ENCODE results near the gene SDF2.

GRCh38 chr17:28707339-28707720 is 45.6 kb upstream of the SDF2 start:
- TF ChIP-seq POLR2A (IDR thresholded peaks at IDR 0.05) (no peak), POLR2AphosphoS5 (IDR thresholded peaks at IDR 0.05) (no peak)
- TF ChIP-seq, protein P1, sequence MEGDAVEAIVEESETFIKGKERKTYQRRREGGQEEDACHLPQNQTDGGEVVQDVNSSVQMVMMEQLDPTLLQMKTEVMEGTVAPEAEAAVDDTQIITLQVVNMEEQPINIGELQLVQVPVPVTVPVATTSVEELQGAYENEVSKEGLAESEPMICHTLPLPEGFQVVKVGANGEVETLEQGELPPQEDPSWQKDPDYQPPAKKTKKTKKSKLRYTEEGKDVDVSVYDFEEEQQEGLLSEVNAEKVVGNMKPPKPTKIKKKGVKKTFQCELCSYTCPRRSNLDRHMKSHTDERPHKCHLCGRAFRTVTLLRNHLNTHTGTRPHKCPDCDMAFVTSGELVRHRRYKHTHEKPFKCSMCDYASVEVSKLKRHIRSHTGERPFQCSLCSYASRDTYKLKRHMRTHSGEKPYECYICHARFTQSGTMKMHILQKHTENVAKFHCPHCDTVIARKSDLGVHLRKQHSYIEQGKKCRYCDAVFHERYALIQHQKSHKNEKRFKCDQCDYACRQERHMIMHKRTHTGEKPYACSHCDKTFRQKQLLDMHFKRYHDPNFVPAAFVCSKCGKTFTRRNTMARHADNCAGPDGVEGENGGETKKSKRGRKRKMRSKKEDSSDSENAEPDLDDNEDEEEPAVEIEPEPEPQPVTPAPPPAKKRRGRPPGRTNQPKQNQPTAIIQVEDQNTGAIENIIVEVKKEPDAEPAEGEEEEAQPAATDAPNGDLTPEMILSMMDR (IDR thresholded peaks at IDR 0.05 in 8 of 11, conservative IDR thresholded peaks at IDR 0.05 in 3 of 11): no peak
